HFFc6 (cell line): Measurements from ENCODE around the gene CYP11A1. TPM values are rescaled to one million over a fixed set of nuclear protein-coding genes. Genes with fewer than 3 reads are reported as not detected.

ENCODE experiments used
- DNase-seq: peaks from one replicate; pipeline ENCODE4 v3.0.0-alpha.2; 2018
- H3K27ac Mint-ChIP-seq: 2 replicates; pipeline ENCODE4 v1.8.0; 2020; ENCODE audit warnings: mild to moderate bottlenecking, mixed read lengths
- H3K27me3 Mint-ChIP-seq: 2 replicates; pipeline ENCODE4 v1.8.0; 2021; ENCODE audit warnings: mild to moderate bottlenecking, moderate library complexity, mixed read lengths; ENCODE audit not compliant: insufficient read depth
- H3K36me3 Mint-ChIP-seq: 2 replicates; pipeline ENCODE4 v1.8.0; 2021; ENCODE audit warnings: low read depth, mixed read lengths
- H3K4me1 Mint-ChIP-seq: 2 replicates; pipeline ENCODE4 v1.8.0; 2020; ENCODE audit warnings: low read depth, mixed read lengths
- H3K4me3 Mint-ChIP-seq: 2 replicates; pipeline ENCODE4 v1.8.0; 2020; ENCODE audit warnings: mild to moderate bottlenecking, moderate library complexity, mixed read lengths
- H3K9me3 Mint-ChIP-seq: 2 replicates; pipeline ENCODE4 v1.8.0; 2020; ENCODE audit warnings: mild to moderate bottlenecking, mixed read lengths
- CTCF ChIP-seq: fragments of 200-600 bp; sonication (generic); IDR thresholded peaks from 2 replicates; pipeline ENCODE4 v1.5.0; 2021; ENCODE audit warnings: antibody characterized with exemption, mild to moderate bottlenecking
- total RNA-seq, 6 experiments: library from RNA; stranded (reverse); fragmentation: NEBNext Ultra II Directional; extraction: Animal tissue kit (Norgen Biotek cat#: 25700); gene quantifications; 2 replicates in 1 of 6; 3 replicates in 5 of 6; pipeline ENCODE4 v1.2.3, GENCODE V29; 2021

Gene CYP11A1
- total RNA-seq, 6 experiments from 2014 or later: 0.12 to 0.17 (median 0.14) TPM; not detected in 2

GRCh38 chr15:74335396-74335795 is 32.0 kb downstream of the CYP11A1 start:
- DNase-seq: no peak
- Mint-ChIP-seq H3K4me1 (peaks cover 20% of the 10 kb centered on the region), H3K27me3 (peaks cover 7% of the 10 kb centered on the region), H3K36me3 (no peaks in the 10 kb centered on the region), H3K9me3 (no peaks in the 10 kb centered on the region), H3K4me3 (no peak overlapping the region), H3K27ac (no peak overlapping the region)
- TF ChIP-seq CTCF: no peak

- TF ChIP-seq CTCF: no peak
- Mint-ChIP-seq H3K9me3 (no peaks in the 10 kb centered on the region), H3K36me3 (no peaks in the 10 kb centered on the region), H3K4me3 (no peak overlapping the region), H3K27me3 (peaks cover 12% of the 10 kb centered on the region), H3K4me1 (peaks cover 11% of the 10 kb centered on the region), H3K27ac (no peak overlapping the region)
- DNase-seq: no peak
Measured at GRCh38 chr15:74334127-74334526, 33.3 kb downstream of the CYP11A1 start.

- H3K4me1 Mint-ChIP-seq: peaks cover 11% of the 10 kb centered on the region
- TF ChIP-seq CTCF: no peak
- peaks cover 12% of the 10 kb centered on the region for H3K27me3 Mint-ChIP-seq
- H3K4me3 Mint-ChIP-seq: no peak overlapping the region
- H3K27ac Mint-ChIP-seq: no peak overlapping the region
- H3K9me3 Mint-ChIP-seq: no peaks in the 10 kb centered on the region
- no peaks in the 10 kb centered on the region for H3K36me3 Mint-ChIP-seq
- no peak for DNase-seq
Measured at GRCh38 chr15:74333662-74334061, 33.8 kb downstream of the CYP11A1 start.

GRCh38 chr15:74333093-74333492 is 34.4 kb downstream of the CYP11A1 start:
- no peak for TF ChIP-seq CTCF
- peaks cover 18% of the 10 kb centered on the region for H3K27me3 Mint-ChIP-seq
- no peaks in the 10 kb centered on the region for H3K36me3 Mint-ChIP-seq
- no peak overlapping the region for H3K27ac Mint-ChIP-seq
- H3K4me3 Mint-ChIP-seq: no peak overlapping the region
- H3K9me3 Mint-ChIP-seq: no peaks in the 10 kb centered on the region
- no peak for DNase-seq
- H3K4me1 Mint-ChIP-seq: peaks cover 11% of the 10 kb centered on the region

GRCh38 chr15:74332611-74333010 is 34.8 kb downstream of the CYP11A1 start:
- no peaks in the 10 kb centered on the region for H3K36me3 Mint-ChIP-seq
- H3K27me3 Mint-ChIP-seq: peaks cover 18% of the 10 kb centered on the region
- DNase-seq: no peak
- no peaks in the 10 kb centered on the region for H3K9me3 Mint-ChIP-seq
- no peak overlapping the region for H3K4me3 Mint-ChIP-seq
- H3K4me1 Mint-ChIP-seq: peaks cover 11% of the 10 kb centered on the region
- no peak overlapping the region for H3K27ac Mint-ChIP-seq
- no peak for TF ChIP-seq CTCF

- Mint-ChIP-seq H3K4me3 (no peak overlapping the region), H3K27ac (no peak overlapping the region), H3K4me1 (peaks cover 10% of the 10 kb centered on the region), H3K36me3 (no peaks in the 10 kb centered on the region), H3K27me3 (peaks cover 21% of the 10 kb centered on the region), H3K9me3 (no peaks in the 10 kb centered on the region)
- DNase-seq: no peak
- TF ChIP-seq CTCF: no peak
Measured at GRCh38 chr15:74332011-74332410, 35.4 kb downstream of the CYP11A1 start.
